Right atrium auricular region (tissue), 2 donors: ENCODE measurements around the gene BPIFB6. TPM values are rescaled to one million over a fixed set of nuclear protein-coding genes. Genes with fewer than 3 reads are reported as not detected.

Source experiments
- DNase-seq: peaks from one replicate; pipeline ENCODE4 v3.0.0-alpha.2; 2019; ENCODE audit warnings: low spot score
- H3K27ac ChIP-seq, 2 donors: fragments of 200-600 bp; sonication (generic); 1 replicate in 1 of 2; 2 replicates in 1 of 2; pipeline ENCODE4 v1.5.1; 2016 to 2019
- H3K27me3 ChIP-seq, 2 donors: fragments of 200-600 bp; sonication (generic); one replicate each; pipeline versions ENCODE4 v1.5.1 to v1.6.0; 2017 to 2019
- H3K36me3 ChIP-seq: fragments of 200-600 bp; sonication (generic); one replicate; pipeline ENCODE4 v1.5.1; 2016
- H3K4me1 ChIP-seq, 2 donors: fragments of 200-600 bp; sonication (generic); one replicate each; pipeline versions ENCODE4 v1.5.1 to v1.6.0; 2017 to 2019
- H3K4me3 ChIP-seq, 2 donors: fragments of 200-600 bp; sonication (generic); 1 replicate in 1 of 2; 2 replicates in 1 of 2; pipeline ENCODE4 v1.5.1; 2017 to 2019; ENCODE audit warnings: mild to moderate bottlenecking in 1 of 2, moderate library complexity in 1 of 2
- H3K9me3 ChIP-seq, 2 donors: fragments of 200-600 bp; sonication (generic); one replicate each; pipeline ENCODE4 v1.5.1; 2019
- total RNA-seq, 2 donors: library from RNA; depleted of rRNA; stranded (reverse); fragments of >200 nt; gene quantifications; one replicate each; pipeline ENCODE4 v1.1.0, GENCODE V29; 2016
- TF ChIP-seq, protein P1 (sequence below), 2 donors: fragments of 200-600 bp; sonication (generic); IDR thresholded peaks; one replicate each; pipeline ENCODE4 v1.5.1; 2019; ENCODE audit warnings: antibody characterized with exemption in 2 of 2

BPIFB6 gene
- total RNA-seq, 2 donors from 2014 or later = not detected

DNA sequence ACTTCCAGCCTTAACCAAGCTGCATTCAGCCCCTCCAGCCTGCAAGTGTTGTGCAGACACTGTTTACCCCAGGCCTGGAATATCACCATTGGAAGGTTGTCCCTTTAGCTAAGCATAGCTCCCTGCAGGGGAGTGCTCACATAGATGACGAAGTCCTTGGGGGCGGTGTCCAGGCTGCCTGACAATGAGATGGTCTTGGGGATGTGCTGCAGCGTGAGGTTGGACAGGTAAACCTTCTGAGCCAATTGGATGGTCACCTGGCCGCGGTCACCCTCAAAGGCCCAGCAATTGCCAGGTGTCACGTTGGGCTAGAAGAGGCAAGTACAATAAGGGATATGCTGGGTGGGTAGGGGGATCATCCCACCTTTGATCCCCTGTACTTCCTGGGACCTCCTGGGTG is 45.9 kb upstream of the BPIFB6 start:
- TF ChIP-seq, protein P1, sequence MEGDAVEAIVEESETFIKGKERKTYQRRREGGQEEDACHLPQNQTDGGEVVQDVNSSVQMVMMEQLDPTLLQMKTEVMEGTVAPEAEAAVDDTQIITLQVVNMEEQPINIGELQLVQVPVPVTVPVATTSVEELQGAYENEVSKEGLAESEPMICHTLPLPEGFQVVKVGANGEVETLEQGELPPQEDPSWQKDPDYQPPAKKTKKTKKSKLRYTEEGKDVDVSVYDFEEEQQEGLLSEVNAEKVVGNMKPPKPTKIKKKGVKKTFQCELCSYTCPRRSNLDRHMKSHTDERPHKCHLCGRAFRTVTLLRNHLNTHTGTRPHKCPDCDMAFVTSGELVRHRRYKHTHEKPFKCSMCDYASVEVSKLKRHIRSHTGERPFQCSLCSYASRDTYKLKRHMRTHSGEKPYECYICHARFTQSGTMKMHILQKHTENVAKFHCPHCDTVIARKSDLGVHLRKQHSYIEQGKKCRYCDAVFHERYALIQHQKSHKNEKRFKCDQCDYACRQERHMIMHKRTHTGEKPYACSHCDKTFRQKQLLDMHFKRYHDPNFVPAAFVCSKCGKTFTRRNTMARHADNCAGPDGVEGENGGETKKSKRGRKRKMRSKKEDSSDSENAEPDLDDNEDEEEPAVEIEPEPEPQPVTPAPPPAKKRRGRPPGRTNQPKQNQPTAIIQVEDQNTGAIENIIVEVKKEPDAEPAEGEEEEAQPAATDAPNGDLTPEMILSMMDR (IDR thresholded peaks at IDR 0.05) = no peak
- Histone ChIP-seq H3K27me3 (no peaks in the 10 kb centered on the region), H3K36me3 (no peaks in the 10 kb centered on the region), H3K27ac (no peak overlapping the region), H3K4me1 (peaks cover 0 to 6% of the 10 kb centered on the region in 2 donors), H3K4me3 (no peak overlapping the region), H3K9me3 (no peaks in the 10 kb centered on the region)
- no peak for DNase-seq

DNA sequence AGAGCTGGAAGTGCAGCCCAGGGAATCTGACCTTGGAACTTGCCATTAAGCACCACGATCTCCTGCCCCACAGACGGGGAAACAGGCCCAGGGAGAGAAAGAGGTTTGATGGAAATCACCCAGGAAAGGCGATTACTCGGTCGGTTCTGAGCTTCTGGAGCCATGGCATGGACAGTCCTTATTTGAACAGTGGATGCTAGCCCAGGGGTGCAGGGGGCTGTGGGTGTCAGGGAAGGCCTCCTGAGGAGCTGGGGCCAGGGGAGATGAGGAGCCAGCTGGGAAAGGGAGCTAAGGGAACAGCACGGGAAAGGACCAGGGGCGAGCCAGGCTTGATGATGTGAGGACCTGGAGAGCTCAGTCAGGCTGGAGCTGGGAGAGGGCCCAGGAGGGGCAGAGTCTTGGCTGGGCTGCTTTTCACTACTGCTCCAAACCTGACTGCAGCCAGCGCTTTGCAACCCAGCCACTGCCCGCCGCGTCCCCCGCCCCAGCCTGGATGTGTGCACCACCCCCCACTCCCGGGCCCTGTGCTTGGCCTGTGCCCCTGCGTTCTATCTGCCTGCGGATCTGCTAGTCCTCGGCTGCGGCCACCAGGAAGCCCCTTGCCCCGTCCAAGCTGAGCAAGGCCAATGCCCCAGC is 45.0 kb upstream of the BPIFB6 start:
- Histone ChIP-seq H3K9me3 (no peaks in the 10 kb centered on the region), H3K36me3 (no peaks in the 10 kb centered on the region), H3K27ac (no peak overlapping the region), H3K27me3 (no peaks in the 10 kb centered on the region), H3K4me1 (peaks cover 0 to 6% of the 10 kb centered on the region in 2 donors), H3K4me3 (no peak overlapping the region)
- DNase-seq = no peak
- TF ChIP-seq, protein P1 (IDR thresholded peaks at IDR 0.05) = no peak

DNA sequence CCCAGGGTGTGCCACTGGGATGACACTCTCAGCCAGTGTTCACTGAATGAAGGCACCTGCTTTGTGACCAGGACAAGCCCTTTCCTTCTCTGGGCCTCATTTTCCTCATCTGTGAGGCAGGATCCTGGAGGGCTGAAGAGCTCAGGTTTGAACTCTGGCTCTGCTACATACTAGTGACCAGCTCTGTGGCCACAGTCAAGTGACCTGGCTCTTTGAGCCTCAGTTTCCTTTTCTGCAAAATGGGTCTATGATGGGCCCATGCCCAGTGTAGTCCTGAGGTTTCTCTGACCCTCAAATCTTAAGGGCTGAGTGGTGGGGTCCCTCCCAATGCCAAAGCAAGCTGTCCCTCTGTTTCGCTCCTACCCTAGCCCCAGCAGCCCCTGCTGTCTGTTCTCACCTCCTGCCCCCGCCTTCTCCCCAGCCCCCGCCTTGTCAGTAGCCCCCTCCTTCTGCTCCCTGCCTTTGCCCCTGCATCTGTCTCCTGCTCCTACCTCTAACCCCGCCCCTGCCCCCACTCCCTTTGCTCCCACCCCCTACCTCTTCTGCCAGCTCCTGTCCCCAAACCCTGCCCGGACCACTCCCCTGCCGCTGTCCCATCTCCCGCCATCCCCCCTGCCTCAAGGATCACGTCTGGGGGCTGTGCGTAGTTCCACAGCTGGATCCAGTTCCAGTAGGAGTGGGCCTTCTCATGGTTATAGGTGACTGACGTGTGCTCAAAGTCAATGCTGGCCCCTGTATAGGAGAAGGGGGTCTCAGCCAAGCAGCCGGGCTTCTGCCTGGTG is 44.2 kb upstream of the BPIFB6 start:
- no peak overlapping the region for H3K4me3 ChIP-seq
- H3K4me1 ChIP-seq = peaks cover 0 to 6% of the 10 kb centered on the region in 2 donors
- no peak for DNase-seq
- no peaks in the 10 kb centered on the region for H3K27me3 ChIP-seq
- H3K36me3 ChIP-seq = no peaks in the 10 kb centered on the region
- H3K27ac ChIP-seq = no peak overlapping the region
- TF ChIP-seq, protein P1 (IDR thresholded peaks at IDR 0.05) = no peak
- H3K9me3 ChIP-seq = no peaks in the 10 kb centered on the region

DNA sequence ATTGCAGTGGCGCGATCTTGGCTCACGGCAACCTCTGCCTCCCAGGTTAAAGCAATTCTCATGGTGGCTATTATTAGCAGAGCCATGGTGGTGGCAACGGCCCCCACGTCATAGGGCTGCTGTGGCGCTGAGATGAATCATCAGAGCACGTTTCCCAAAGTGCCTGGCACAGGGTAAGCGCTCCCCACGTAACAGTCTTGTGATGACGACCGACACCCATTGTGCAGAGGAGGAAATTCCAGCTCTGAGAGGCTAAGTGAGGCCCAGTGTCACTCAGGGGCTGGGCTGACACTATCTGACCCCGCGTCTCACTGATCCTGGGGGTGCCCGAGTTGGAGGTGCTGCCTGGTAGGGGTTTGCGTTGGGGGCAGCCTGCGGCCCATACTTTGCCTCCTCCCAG is 43.4 kb upstream of the BPIFB6 start:
- H3K4me1 ChIP-seq = no peaks in the 10 kb centered on the region
- H3K36me3 ChIP-seq = no peaks in the 10 kb centered on the region
- H3K4me3 ChIP-seq = no peak overlapping the region
- no peaks in the 10 kb centered on the region for H3K27me3 ChIP-seq
- DNase-seq = no peak
- TF ChIP-seq, protein P1 (IDR thresholded peaks at IDR 0.05) = no peak
- H3K9me3 ChIP-seq = no peaks in the 10 kb centered on the region
- H3K27ac ChIP-seq = no peak overlapping the region

DNA sequence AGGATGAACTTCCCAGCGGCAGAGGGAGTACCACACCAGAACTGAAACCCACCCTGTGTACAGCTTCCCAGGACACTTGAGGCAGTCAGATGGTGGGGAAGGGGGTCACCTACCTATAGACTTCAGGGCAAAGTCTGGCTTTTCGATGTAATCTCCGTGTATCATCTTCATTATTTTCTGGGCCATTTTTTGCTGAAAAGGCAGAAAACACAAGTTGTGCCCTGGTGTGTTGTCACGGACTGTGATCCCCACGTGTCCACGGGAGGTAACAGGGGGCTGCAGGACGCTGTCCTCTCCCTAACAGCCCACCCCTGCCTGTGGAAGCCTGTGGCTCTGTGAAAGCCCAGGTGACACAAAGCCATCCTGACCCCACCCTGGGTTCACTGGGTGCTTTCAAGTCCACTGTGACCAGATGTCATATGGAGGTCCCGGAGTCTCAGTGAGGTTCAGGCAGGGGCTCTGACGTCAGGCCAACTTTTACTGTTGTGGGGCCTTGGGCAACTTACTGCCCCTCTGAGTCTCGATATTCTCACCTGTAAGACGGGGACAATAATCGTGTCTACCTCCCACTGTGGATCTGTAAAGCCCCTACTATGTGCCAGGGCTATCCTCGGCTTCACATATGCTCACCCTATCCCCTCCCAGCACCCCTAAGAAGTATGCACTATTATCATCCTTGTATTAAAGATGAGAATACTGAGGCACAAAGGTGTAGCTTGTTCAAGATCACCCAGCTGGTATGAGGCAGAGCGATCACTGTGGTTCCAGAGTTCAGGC is 41.8 kb upstream of the BPIFB6 start:
- Histone ChIP-seq H3K4me1 (no peaks in the 10 kb centered on the region), H3K27me3 (no peaks in the 10 kb centered on the region), H3K9me3 (peaks cover 0 to under 1% of the 10 kb centered on the region in 2 donors), H3K36me3 (no peaks in the 10 kb centered on the region), H3K4me3 (no peak overlapping the region), H3K27ac (no peak overlapping the region)
- no peak for DNase-seq
- TF ChIP-seq, protein P1 (IDR thresholded peaks at IDR 0.05) = no peak
